Sigmoid colon (tissue), 7 donors: Measurements from ENCODE around the gene CLVS2. TPM values are rescaled to one million over a fixed set of nuclear protein-coding genes. Genes with fewer than 3 reads are reported as not detected.

Source experiments
- DNase-seq: peaks from one replicate; pipeline ENCODE4 v3.0.0-alpha.2; 2019
- H3K27ac ChIP-seq, 4 donors: fragments of 200-600 bp; sonication (generic); one replicate each; pipeline ENCODE4 v1.5.1; 2016 to 2019; ENCODE audit warnings: mild to moderate bottlenecking in 1 of 4
- H3K27me3 ChIP-seq, 3 donors: fragments of 200-600 bp; sonication (generic); one replicate each; pipeline ENCODE4 v1.5.1; 2019; ENCODE audit warnings: mild to moderate bottlenecking in 1 of 3
- H3K36me3 ChIP-seq, 4 donors: fragments of 200-600 bp; sonication (generic); one replicate each; pipeline ENCODE4 v1.5.1; 2016 to 2019
- H3K4me1 ChIP-seq, 4 donors: fragments of 200-600 bp; sonication (generic); one replicate each; pipeline ENCODE4 v1.5.1; 2017 to 2019
- H3K4me3 ChIP-seq, 4 donors: fragments of 200-600 bp; sonication (generic); one replicate each; pipeline ENCODE4 v1.5.1; 2017 to 2019; ENCODE audit warnings: mild to moderate bottlenecking in 2 of 4, moderate library complexity in 1 of 4
- H3K9me3 ChIP-seq, 4 donors: fragments of 200-600 bp in 3 of 4; sonication (generic) in 3 of 4; one replicate each; pipeline versions ENCODE4 v1.5.1 to v1.6.1; 2013 to 2019
- CTCF ChIP-seq, 4 experiments: fragments of 450-650 bp in 3 of 4; fragments of 200-600 bp in 1 of 4; IDR thresholded peaks; one replicate each; pipeline ENCODE4 v1.5.1; 2016 to 2019; ENCODE audit warnings: antibody characterized with exemption in 4 of 4, mild to moderate bottlenecking in 3 of 4, moderate library complexity in 2 of 4
- EP300 ChIP-seq, 4 donors: sonication (generic); formaldehyde crosslinking; IDR thresholded peaks; one replicate each; pipeline ENCODE4 v1.6.1; 2017; ENCODE audit warnings: antibody characterized with exemption in 4 of 4
- POLR2A ChIP-seq, 2 donors: fragments of 450-650 bp; IDR thresholded peaks; one replicate each; pipeline ENCODE4 v1.6.1; 2016; ENCODE audit warnings: antibody characterized with exemption in 2 of 2, mild to moderate bottlenecking in 2 of 2, moderate library complexity in 2 of 2
- POLR2AphosphoS5 ChIP-seq, 4 donors: sonication (generic); formaldehyde crosslinking; IDR thresholded peaks; one replicate each; pipeline ENCODE4 v1.6.1; 2017; ENCODE audit warnings: antibody characterized with exemption in 4 of 4
- WGBS, 2 donors: extraction: QIAGEN DNeasy Blood & Tissue Kit; methylation state at CpG; one replicate each; pipeline ENCODE4 v1.1.7; 2013; 5-methylcytosine and 5-hydroxymethylcytosine counted together
- intact Hi-C: fragments of 100-400 bp; cut with DNase I; formaldehyde crosslinking; loops from one replicate; pipeline ENCODE4 v1.15.1; 2023
- polyA plus RNA-seq, 3 donors: library from polyadenylated mRNA; stranded (reverse); fragments of 200-250 nt; gene quantifications; one replicate each; pipeline ENCODE4 v1.2.3, GENCODE V29; 2013
- total RNA-seq, 4 donors: library from RNA; depleted of rRNA; stranded (reverse); fragments of >200 nt; gene quantifications; one replicate each; pipeline ENCODE4 v1.1.0, GENCODE V29; 2016
- donor health status: healthy with polysubstance abuse.
- donor health status: Bipolar disorder and iron deficiency.
- donor health status: healthy.

CLVS2 gene
- total and polyA plus RNA-seq, 7 donors: 0.20 to 7.5 (median 1.8) TPM; not detected in 2

- TF ChIP-seq POLR2A (IDR thresholded peaks at IDR 0.05): no peak
- TF ChIP-seq EP300 (IDR thresholded peaks at IDR 0.05): no peak
- TF ChIP-seq CTCF (IDR thresholded peaks at IDR 0.05): no peak
- no peak for TF ChIP-seq POLR2AphosphoS5 (IDR thresholded peaks at IDR 0.05)
- H3K4me1 ChIP-seq: peaks cover 0 to 3% (median 0%) of the 10 kb centered on the region in 4 donors
- H3K9me3 ChIP-seq: no peaks in the 10 kb centered on the region
- intact Hi-C loops: no loop called here
- no peaks in the 10 kb centered on the region for H3K36me3 ChIP-seq
- H3K27me3 ChIP-seq: no peaks in the 10 kb centered on the region
- H3K4me3 ChIP-seq: no peak overlapping the region
- no peak overlapping the region for H3K27ac ChIP-seq
- no peak for DNase-seq
- WGBS, 2 donors: 60 to 68% methylated on average over 4 of the region's 4 CpGs
These were observed 20.5 kb downstream of the CLVS2 start for GRCh38 chr6:123016431-123017103.

GRCh38 chr6:123017104-123017682 is 21.2 kb downstream of the CLVS2 start:
- H3K27me3 ChIP-seq: no peaks in the 10 kb centered on the region
- no peak overlapping the region for H3K27ac ChIP-seq
- H3K36me3 ChIP-seq: no peaks in the 10 kb centered on the region
- no peak overlapping the region for H3K4me3 ChIP-seq
- H3K4me1 ChIP-seq: peaks cover 0 to 3% (median 0%) of the 10 kb centered on the region in 4 donors
- DNase-seq: no peak
- intact Hi-C loops: no loop called here
- no peaks in the 10 kb centered on the region for H3K9me3 ChIP-seq
- WGBS, 2 donors: 50 to 68% methylated on average over 5 of the region's 5 CpGs
- no peak for TF ChIP-seq CTCF (IDR thresholded peaks at IDR 0.05)
- no peak for TF ChIP-seq POLR2AphosphoS5 (IDR thresholded peaks at IDR 0.05)
- TF ChIP-seq EP300 (IDR thresholded peaks at IDR 0.05): no peak
- no peak for TF ChIP-seq POLR2A (IDR thresholded peaks at IDR 0.05)

GRCh38 chr6:123022975-123023374 is 26.9 kb downstream of the CLVS2 start:
- no peaks in the 10 kb centered on the region for H3K27me3 ChIP-seq
- WGBS, 2 donors: 0% methylated on average over 1 of the region's 1 CpG

GRCh38 chr6:123024976-123025375 is 28.9 kb downstream of the CLVS2 start:
- no peak for DNase-seq
- TF ChIP-seq POLR2AphosphoS5 (IDR thresholded peaks at IDR 0.05) (no peak), EP300 (IDR thresholded peaks at IDR 0.05) (no peak)
- H3K27me3 ChIP-seq: no peaks in the 10 kb centered on the region
- H3K4me1 ChIP-seq: peaks cover 0 to 11% (median 8%) of the 10 kb centered on the region in 4 donors
- no peaks in the 10 kb centered on the region for H3K36me3 ChIP-seq
- intact Hi-C loops: no loop called here
- H3K27ac ChIP-seq: no peak overlapping the region
- no peak overlapping the region for H3K4me3 ChIP-seq
- no peaks in the 10 kb centered on the region for H3K9me3 ChIP-seq
- 68 to 77% methylated on average over 5 of the region's 5 CpGs for WGBS, 2 donors

More at GRCh38 chr6:123022975-123023374, 26.9 kb downstream of the CLVS2 start:
- no peak for DNase-seq
- intact Hi-C loops: no loop called here
- H3K36me3 ChIP-seq: no peaks in the 10 kb centered on the region
- no peaks in the 10 kb centered on the region for H3K9me3 ChIP-seq
- no peak overlapping the region for H3K4me3 ChIP-seq
- no peak overlapping the region for H3K27ac ChIP-seq
- TF ChIP-seq CTCF (IDR thresholded peaks at IDR 0.05) (no peak), POLR2AphosphoS5 (IDR thresholded peaks at IDR 0.05) (no peak), POLR2A (IDR thresholded peaks at IDR 0.05) (no peak), EP300 (IDR thresholded peaks at IDR 0.05) (no peak)
- peaks cover 0 to 10% (median 6%) of the 10 kb centered on the region in 4 donors for H3K4me1 ChIP-seq

GRCh38 chr6:123027408-123027807 is 31.4 kb downstream of the CLVS2 start:
- intact Hi-C loops: no loop called here
- H3K36me3 ChIP-seq: no peaks in the 10 kb centered on the region
- no peak overlapping the region for H3K27ac ChIP-seq
- H3K9me3 ChIP-seq: no peaks in the 10 kb centered on the region
- peaks cover 0 to 13% (median 9%) of the 10 kb centered on the region in 4 donors for H3K4me1 ChIP-seq
- no peaks in the 10 kb centered on the region for H3K27me3 ChIP-seq
- DNase-seq: no peak
- TF ChIP-seq POLR2A (IDR thresholded peaks at IDR 0.05): no peak
- no peak for TF ChIP-seq EP300 (IDR thresholded peaks at IDR 0.05)
- TF ChIP-seq POLR2AphosphoS5 (IDR thresholded peaks at IDR 0.05): peak; percentile 15 to 92 (median 62)
- TF ChIP-seq CTCF (IDR thresholded peaks at IDR 0.05): no peak
- H3K4me3 ChIP-seq: no peak overlapping the region
- 75 to 78% methylated on average over 2 of the region's 2 CpGs for WGBS, 2 donors
